Adrenal gland (tissue), 12 donors: Measurements from ENCODE around the gene TNFRSF4. TPM values are rescaled to one million over a fixed set of nuclear protein-coding genes. Genes with fewer than 3 reads are reported as not detected.
A peak's percentile ranks its signal among the peaks of the same experiment; 100 is the strongest.
"Not testable (repeated sequence)": the region's sequence is repeated elsewhere in the genome, so short reads cannot be mapped to it uniquely, and the experiment has no call there.

ENCODE experiments used
- DNase-seq, 7 donors: peaks; one replicate each; pipeline ENCODE4 v3.0.0-alpha.2; 2019 to 2020
- H3K27ac ChIP-seq, 5 donors: fragments of 200-600 bp; sonication (generic) in 4 of 5; 1 replicate in 3 of 5; 2 replicates in 2 of 5; pipeline versions ENCODE4 v1.5.1 to v1.8.0; 2016 to 2020; ENCODE audit warnings: mild to moderate bottlenecking in 1 of 5
- H3K27me3 ChIP-seq: fragments of 200-600 bp; 2 replicates; pipeline ENCODE4 v1.8.0; 2021
- H3K36me3 ChIP-seq, 2 donors: fragments of 200-600 bp; replicated peaks in 1 of 2; 1 replicate in 1 of 2; 2 replicates in 1 of 2; pipeline versions ENCODE4 v1.5.1 to v1.8.0; 2018 to 2022
- H3K4me1 ChIP-seq, 2 donors: fragments of 200-600 bp; replicated peaks in 1 of 2; 1 replicate in 1 of 2; 2 replicates in 1 of 2; pipeline versions ENCODE4 v1.5.1 to v1.8.0; 2018 to 2021
- H3K4me3 ChIP-seq, 4 donors: fragments of 200-600 bp; sonication (generic) in 3 of 4; one replicate each; pipeline ENCODE4 v1.5.1; 2016 to 2018
- H3K9me3 ChIP-seq, 3 donors: fragments of 200-600 bp; sonication (generic) in 1 of 3; replicated peaks in 1 of 3; 1 replicate in 2 of 3; 2 replicates in 1 of 3; pipeline versions ENCODE4 v1.5.1 to v1.8.0; 2016 to 2021
- POLR2A ChIP-seq, 2 donors: fragments of 450-650 bp; IDR thresholded peaks; one replicate each; pipeline ENCODE4 v1.6.1; 2017; ENCODE audit warnings: antibody characterized with exemption in 2 of 2, mild to moderate bottlenecking in 2 of 2, moderate library complexity in 1 of 2
- WGBS, 4 donors: extraction: QIAGEN DNeasy Blood & Tissue Kit in 2 of 4; methylation state at CpG; one replicate each; pipeline versions ENCODE4 v1.1.5 to v1.1.7; 2013 to 2017; 5-methylcytosine and 5-hydroxymethylcytosine counted together
- intact Hi-C, 2 donors: fragments of 100-400 bp; cut with DNase I; formaldehyde crosslinking; loops; one replicate each; pipeline versions ENCODE4 v1.14.1 to v1.15.0; 2022 to 2023
- polyA plus RNA-seq, 3 donors: library from polyadenylated mRNA; stranded (reverse); fragments of 200-250 nt in 2 of 3; fragments of 350-450 nt in 1 of 3; fragmentation: Illumina TruSeq in 1 of 3; extraction: RNeasy Lipid Tissue Mini Kit (QIAGEN cat#74804) in 1 of 3; gene quantifications; one replicate each; pipeline ENCODE4 v1.2.3, GENCODE V29; 2013 to 2014
- total RNA-seq, 9 donors: library from RNA; depleted of rRNA in 4 of 9; stranded (reverse); fragments of >200 nt in 4 of 9; fragments of 120-200 nt in 1 of 9; fragmentation: NEBNext Ultra II Directional in 1 of 9; extraction: Animal tissue kit (Norgen Biotek cat#: 25700) in 1 of 9; gene quantifications; one replicate each; pipeline versions ENCODE4 v1.1.0 to v1.2.4, GENCODE V29; 2013 to 2023
- TF ChIP-seq, protein P1 (sequence below), 6 experiments: fragments of 450-650 bp in 4 of 6; fragments of 200-600 bp in 2 of 6; sonication (generic) in 1 of 6; IDR thresholded peaks; 1 replicate in 5 of 6; 2 replicates in 1 of 6; pipeline versions ENCODE4 v1.5.1 to v1.8.0; 2016 to 2021; ENCODE audit warnings: antibody characterized with exemption in 6 of 6, mild to moderate bottlenecking in 2 of 6, moderate library complexity in 1 of 6
- donor health status: healthy with polysubstance abuse.
- donor health status: Bipolar disorder and iron deficiency.
- donor health status: DM: yes; HTN: yes; CAD: no.
- donor health status: DM: no; HTN: no; CAD: no.
- donor health status: DM: no; HTN: no; CAD: no.
- donor health status: DM: yes; HTN: yes; CAD: no.

TNFRSF4 gene
- total and polyA plus RNA-seq, 12 donors: 0.32 to 6.9 (median 1.1) TPM; not detected in 2

DNA sequence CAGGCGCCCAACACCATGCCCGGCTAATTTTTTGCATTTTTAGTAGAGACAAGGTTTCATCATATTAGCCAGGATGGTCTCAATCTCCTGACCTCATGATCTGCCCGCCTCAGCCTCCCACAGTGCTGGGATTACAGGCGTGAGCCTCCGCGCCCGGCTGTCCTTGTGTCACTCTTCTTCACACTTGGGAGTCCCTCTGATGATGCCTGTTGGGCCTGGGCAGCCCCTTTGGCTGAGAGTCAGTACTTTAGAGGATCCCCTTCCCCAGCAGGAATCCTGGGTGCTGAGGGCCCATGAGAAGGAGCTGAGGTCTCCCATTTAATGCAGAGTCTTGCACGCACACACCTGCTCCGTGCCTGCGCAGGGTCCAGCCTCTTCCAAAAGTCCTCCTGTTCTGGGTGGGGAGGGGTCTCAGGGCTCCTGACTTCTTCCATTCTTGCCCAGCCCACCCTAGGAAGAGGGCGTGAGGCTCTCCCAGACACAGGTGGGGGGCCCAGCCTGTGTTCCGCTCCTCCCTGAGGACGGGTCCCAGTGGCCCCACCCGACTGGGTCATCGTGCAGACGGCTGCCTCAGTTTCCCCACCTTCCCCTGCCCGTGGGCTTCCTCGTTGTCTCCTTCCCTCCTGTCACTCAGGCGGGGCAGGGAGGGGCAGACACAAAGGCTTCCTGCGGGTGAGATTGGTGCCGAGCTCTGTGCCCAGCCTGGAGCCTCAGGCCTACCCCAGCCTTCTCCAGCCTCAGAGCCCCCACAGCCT, 36.3 kb downstream of the TNFRSF4 start:
- WGBS, 4 donors: 66 to 86% (median 75%) methylated on average over 10 to 21 of the region's 21 CpGs
- Histone ChIP-seq H3K4me3 (no peak overlapping the region), H3K4me1 (no peaks in the 10 kb centered on the region), H3K36me3 (no peaks in the 10 kb centered on the region), H3K9me3 (no peaks in the 10 kb centered on the region), H3K27me3 (peaks cover 34% of the 10 kb centered on the region), H3K27ac (no peak overlapping the region)
- intact Hi-C loops: no loop called here
- TF ChIP-seq, protein P1, sequence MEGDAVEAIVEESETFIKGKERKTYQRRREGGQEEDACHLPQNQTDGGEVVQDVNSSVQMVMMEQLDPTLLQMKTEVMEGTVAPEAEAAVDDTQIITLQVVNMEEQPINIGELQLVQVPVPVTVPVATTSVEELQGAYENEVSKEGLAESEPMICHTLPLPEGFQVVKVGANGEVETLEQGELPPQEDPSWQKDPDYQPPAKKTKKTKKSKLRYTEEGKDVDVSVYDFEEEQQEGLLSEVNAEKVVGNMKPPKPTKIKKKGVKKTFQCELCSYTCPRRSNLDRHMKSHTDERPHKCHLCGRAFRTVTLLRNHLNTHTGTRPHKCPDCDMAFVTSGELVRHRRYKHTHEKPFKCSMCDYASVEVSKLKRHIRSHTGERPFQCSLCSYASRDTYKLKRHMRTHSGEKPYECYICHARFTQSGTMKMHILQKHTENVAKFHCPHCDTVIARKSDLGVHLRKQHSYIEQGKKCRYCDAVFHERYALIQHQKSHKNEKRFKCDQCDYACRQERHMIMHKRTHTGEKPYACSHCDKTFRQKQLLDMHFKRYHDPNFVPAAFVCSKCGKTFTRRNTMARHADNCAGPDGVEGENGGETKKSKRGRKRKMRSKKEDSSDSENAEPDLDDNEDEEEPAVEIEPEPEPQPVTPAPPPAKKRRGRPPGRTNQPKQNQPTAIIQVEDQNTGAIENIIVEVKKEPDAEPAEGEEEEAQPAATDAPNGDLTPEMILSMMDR (IDR thresholded peaks at IDR 0.05): no peak
- no peak for TF ChIP-seq POLR2A (IDR thresholded peaks at IDR 0.05)
- DNase-seq: peak in 1 of 7 donors; percentile 6

GRCh38 chr1:1176931-1177330, 37.0 kb downstream of the TNFRSF4 start:
- Histone ChIP-seq H3K4me1 (no peaks in the 10 kb centered on the region), H3K9me3 (no peaks in the 10 kb centered on the region), H3K27ac (no peak overlapping the region), H3K27me3 (peaks cover 40% of the 10 kb centered on the region), H3K36me3 (no peaks in the 10 kb centered on the region), H3K4me3 (no peak overlapping the region)
- TF ChIP-seq, protein P1 (IDR thresholded peaks at IDR 0.05): no peak
- TF ChIP-seq POLR2A (IDR thresholded peaks at IDR 0.05): no peak
- 53 to 75% (median 59%) methylated on average over 5 to 7 of the region's 7 CpGs for WGBS, 4 donors
- DNase-seq: no peak
- intact Hi-C loops: no loop called here

GRCh38 chr1:1176063-1176761, 37.7 kb downstream of the TNFRSF4 start:
- H3K4me1 ChIP-seq, intact Hi-C loops, H3K27ac ChIP-seq, H3K4me3 ChIP-seq, DNase-seq, H3K36me3 ChIP-seq, H3K9me3 ChIP-seq: not testable (repeated sequence)
- 33 to 39% (median 35%) methylated on average over 16 to 22 of the region's 22 CpGs for WGBS, 4 donors
- H3K27me3 ChIP-seq: peaks cover 46% of the 10 kb centered on the region

- no peaks in the 10 kb centered on the region for H3K36me3 ChIP-seq
- H3K27ac ChIP-seq: no peak overlapping the region
- no peak for TF ChIP-seq POLR2A (IDR thresholded peaks at IDR 0.05)
- TF ChIP-seq, protein P1 (IDR thresholded peaks at IDR 0.05): no peak
- peak in 1 of 7 donors; percentile 4 for DNase-seq
- H3K4me1 ChIP-seq: no peaks in the 10 kb centered on the region
- intact Hi-C loops: no loop called here
- no peak overlapping the region for H3K4me3 ChIP-seq
- H3K9me3 ChIP-seq: no peaks in the 10 kb centered on the region
- WGBS, 4 donors: 75 to 85% (median 81%) methylated on average over 21 to 29 of the region's 29 CpGs
- H3K27me3 ChIP-seq: peaks cover 48% of the 10 kb centered on the region
Measured at GRCh38 chr1:1175221-1176062, 38.5 kb downstream of the TNFRSF4 start.
